MM.1S (cell line): ENCODE measurements around the gene GNA14.

Source experiments
- DNase-seq: peaks from one replicate; pipeline ENCODE4 v3.0.0-alpha.2; 2015
- H2AFZ ChIP-seq: fragments of 300-600 bp; sonication (generic); 2 replicates; pipeline ENCODE4 v1.6.0; 2016; ENCODE audit warnings: antibody characterized with exemption, low read length
- H3F3A ChIP-seq: fragments of 300-600 bp; sonication (generic); 2 replicates; pipeline ENCODE4 v1.6.1; 2016; ENCODE audit warnings: mild to moderate bottlenecking, antibody characterized with exemption, low read length, moderate library complexity, mixed read lengths; ENCODE audit not compliant: insufficient read depth
- H3K27ac ChIP-seq: fragments of 300-600 bp; sonication (generic); 2 replicates; pipeline ENCODE4 v1.5.1; 2016; ENCODE audit warnings: mild to moderate bottlenecking, low read length
- H3K27me3 ChIP-seq: fragments of 300-600 bp; sonication (generic); replicated peaks from 2 replicates; pipeline ENCODE4 v1.6.0; 2016; ENCODE audit warnings: low read length; ENCODE audit not compliant: insufficient read depth
- H3K36me3 ChIP-seq: fragments of 300-600 bp; sonication (generic); replicated peaks from 2 replicates; pipeline ENCODE4 v1.6.1; 2016; ENCODE audit warnings: mild to moderate bottlenecking, low read length, mixed read lengths; ENCODE audit not compliant: insufficient read depth
- H3K4me1 ChIP-seq: fragments of 300-600 bp; sonication (generic); 2 replicates; pipeline ENCODE4 v1.6.1; 2016; ENCODE audit warnings: low read length, mixed read lengths
- H3K4me2 ChIP-seq: fragments of 300-600 bp; sonication (generic); 2 replicates; pipeline ENCODE4 v1.6.0; 2016; ENCODE audit warnings: low read depth, low read length
- H3K4me3 ChIP-seq: fragments of 300-600 bp; sonication (generic); 2 replicates; pipeline ENCODE4 v1.5.1; 2016; ENCODE audit warnings: low read length, mixed read lengths
- H3K79me2 ChIP-seq: fragments of 300-600 bp; sonication (generic); 2 replicates; pipeline ENCODE4 v1.6.1; 2016; ENCODE audit warnings: mixed run types, low read length, mixed read lengths
- H3K9ac ChIP-seq: fragments of 300-600 bp; sonication (generic); 2 replicates; pipeline ENCODE4 v1.6.1; 2016; ENCODE audit warnings: low read length, mixed read lengths
- H3K9me2 ChIP-seq: fragments of 300-600 bp; sonication (generic); replicated peaks from 2 replicates; pipeline ENCODE4 v1.6.1; 2016; ENCODE audit warnings: mild to moderate bottlenecking, low read length, mixed read lengths; ENCODE audit not compliant: insufficient read depth
- H3K9me3 ChIP-seq: fragments of 300-600 bp; sonication (generic); replicated peaks from 2 replicates; pipeline ENCODE4 v1.6.1; 2016; ENCODE audit warnings: mild to moderate bottlenecking, low read length, mixed read lengths; ENCODE audit not compliant: insufficient read depth
- H4K20me1 ChIP-seq: fragments of 300-600 bp; sonication (generic); 2 replicates; pipeline ENCODE4 v1.6.1; 2016; ENCODE audit warnings: mild to moderate bottlenecking, low read length, moderate library complexity, mixed read lengths; ENCODE audit not compliant: insufficient read depth
- CTCF ChIP-seq: fragments of 300-600 bp; sonication (generic); IDR thresholded peaks from 2 replicates; pipeline ENCODE4 v1.5.1; 2016; ENCODE audit warnings: antibody characterized with exemption, low read length, mixed read lengths
- EZH2 ChIP-seq: fragments of 300-600 bp; sonication (generic); optimal IDR thresholded peaks from 2 replicates; pipeline ENCODE3; 2017; ENCODE audit warnings: low read depth, mild to moderate bottlenecking, antibody characterized with exemption, low read length, mixed read lengths
- EZH2phosphoT487 ChIP-seq: fragments of 300-600 bp; sonication (generic); IDR thresholded peaks from 2 replicates; pipeline ENCODE4 v1.6.1; 2018; ENCODE audit warnings: antibody characterized with exemption, low read length

GNA14 gene

GRCh38 chr9:77424993-77425392 lies 223.1 kb downstream of the GNA14 start:
- Histone ChIP-seq H3K4me3 (no peak overlapping the region), H3K9me2 (no peaks in the 10 kb centered on the region), H3F3A (no peaks in the 10 kb centered on the region), H2AFZ (no peak overlapping the region), H3K27ac (no peak overlapping the region), H3K9ac (no peak overlapping the region), H3K9me3 (no peaks in the 10 kb centered on the region), H3K4me1 (no peaks in the 10 kb centered on the region), H3K36me3 (no peaks in the 10 kb centered on the region), H4K20me1 (no peaks in the 10 kb centered on the region), H3K27me3 (no peaks in the 10 kb centered on the region), H3K4me2 (no peak overlapping the region), H3K79me2 (no peaks in the 10 kb centered on the region)
- DNase-seq = no peak
- no peak for TF ChIP-seq EZH2phosphoT487
- no peak for TF ChIP-seq EZH2
- no peak for TF ChIP-seq CTCF

- no peak for TF ChIP-seq CTCF
- no peak for TF ChIP-seq EZH2phosphoT487
- TF ChIP-seq EZH2 = no peak
- DNase-seq = no peak
- H3K36me3 ChIP-seq = no peaks in the 10 kb centered on the region
- no peak overlapping the region for H2AFZ ChIP-seq
- H3F3A ChIP-seq = no peaks in the 10 kb centered on the region
- no peaks in the 10 kb centered on the region for H4K20me1 ChIP-seq
- no peaks in the 10 kb centered on the region for H3K4me1 ChIP-seq
- no peak overlapping the region for H3K9ac ChIP-seq
- H3K4me3 ChIP-seq = no peak overlapping the region
- no peaks in the 10 kb centered on the region for H3K27me3 ChIP-seq
- H3K9me2 ChIP-seq = no peaks in the 10 kb centered on the region
- H3K27ac ChIP-seq = no peak overlapping the region
- H3K4me2 ChIP-seq = no peak overlapping the region
- no peaks in the 10 kb centered on the region for H3K9me3 ChIP-seq
- H3K79me2 ChIP-seq = no peaks in the 10 kb centered on the region
These were observed 224.3 kb downstream of the GNA14 start for GRCh38 chr9:77423841-77424240.

GRCh38 chr9:77422969-77423368 lies 225.2 kb downstream of the GNA14 start:
- H3K9me2 ChIP-seq = no peaks in the 10 kb centered on the region
- no peaks in the 10 kb centered on the region for H3K79me2 ChIP-seq
- no peak overlapping the region for H2AFZ ChIP-seq
- H3K27me3 ChIP-seq = no peaks in the 10 kb centered on the region
- H4K20me1 ChIP-seq = no peaks in the 10 kb centered on the region
- no peak for TF ChIP-seq CTCF
- TF ChIP-seq EZH2 = no peak
- TF ChIP-seq EZH2phosphoT487 = no peak
- H3K4me3 ChIP-seq = no peak overlapping the region
- no peaks in the 10 kb centered on the region for H3K36me3 ChIP-seq
- no peak overlapping the region for H3K9ac ChIP-seq
- H3K4me2 ChIP-seq = no peak overlapping the region
- no peak overlapping the region for H3K27ac ChIP-seq
- DNase-seq = no peak
- no peaks in the 10 kb centered on the region for H3K9me3 ChIP-seq
- no peaks in the 10 kb centered on the region for H3F3A ChIP-seq
- H3K4me1 ChIP-seq = no peaks in the 10 kb centered on the region
